Mucosa of rectum (tissue), 2 donors: ENCODE measurements around the gene LITAFD.
"Not testable (repeated sequence)": the region's sequence is repeated elsewhere in the genome, so short reads cannot be mapped to it uniquely, and the experiment has no call there.

Source experiments
- H3K27ac ChIP-seq, 2 donors: one replicate each; pipeline ENCODE4 v1.7.0; 2013; ENCODE audit warnings: inconsistent platforms in 2 of 2, low read depth in 2 of 2, low read length in 2 of 2
- H3K27me3 ChIP-seq, 2 donors: one replicate each; pipeline ENCODE4 v1.7.0; 2013; ENCODE audit warnings: low read length in 2 of 2; ENCODE audit not compliant: control insufficient read depth in 2 of 2, insufficient read depth in 2 of 2
- H3K36me3 ChIP-seq, 2 donors: one replicate each; pipeline ENCODE4 v1.7.0; 2013; ENCODE audit warnings: low read length in 2 of 2; ENCODE audit not compliant: control insufficient read depth in 2 of 2, insufficient read depth in 2 of 2
- H3K4me1 ChIP-seq, 2 donors: one replicate each; pipeline ENCODE4 v1.7.0; 2013; ENCODE audit warnings: low read length in 2 of 2, mild to moderate bottlenecking in 1 of 2; ENCODE audit not compliant: control insufficient read depth in 2 of 2, insufficient read depth in 2 of 2
- H3K4me3 ChIP-seq, 2 donors: one replicate each; pipeline ENCODE4 v1.7.0; 2013; ENCODE audit warnings: low read length in 2 of 2
- H3K9ac ChIP-seq, 2 donors: one replicate each; pipeline ENCODE4 v1.7.0; 2013; ENCODE audit warnings: low read length in 2 of 2, low read depth in 1 of 2, mild to moderate bottlenecking in 1 of 2
- H3K9me3 ChIP-seq, 2 donors: one replicate each; pipeline ENCODE4 v1.7.0; 2013; ENCODE audit warnings: low read length in 2 of 2; ENCODE audit not compliant: control insufficient read depth in 2 of 2
- donor health status: healthy.
- donor health status: Normal muscosa, but diverticular disease.

LITAFD gene

GRCh38 chr16:8907096-8907495 lies 24.9 kb downstream of the LITAFD start:
- H3K4me1 ChIP-seq, result peaks cover 5 to 27% of the 10 kb centered on the region in 2 donors
- no peak overlapping the region for H3K9ac ChIP-seq
- H3K4me3 ChIP-seq, result no peak overlapping the region
- H3K9me3 ChIP-seq, result no peaks in the 10 kb centered on the region
- H3K27me3 ChIP-seq, result no peaks in the 10 kb centered on the region
- H3K27ac ChIP-seq, result no peak overlapping the region
- peaks cover 81 to 89% of the 10 kb centered on the region in 2 donors for H3K36me3 ChIP-seq

DNA sequence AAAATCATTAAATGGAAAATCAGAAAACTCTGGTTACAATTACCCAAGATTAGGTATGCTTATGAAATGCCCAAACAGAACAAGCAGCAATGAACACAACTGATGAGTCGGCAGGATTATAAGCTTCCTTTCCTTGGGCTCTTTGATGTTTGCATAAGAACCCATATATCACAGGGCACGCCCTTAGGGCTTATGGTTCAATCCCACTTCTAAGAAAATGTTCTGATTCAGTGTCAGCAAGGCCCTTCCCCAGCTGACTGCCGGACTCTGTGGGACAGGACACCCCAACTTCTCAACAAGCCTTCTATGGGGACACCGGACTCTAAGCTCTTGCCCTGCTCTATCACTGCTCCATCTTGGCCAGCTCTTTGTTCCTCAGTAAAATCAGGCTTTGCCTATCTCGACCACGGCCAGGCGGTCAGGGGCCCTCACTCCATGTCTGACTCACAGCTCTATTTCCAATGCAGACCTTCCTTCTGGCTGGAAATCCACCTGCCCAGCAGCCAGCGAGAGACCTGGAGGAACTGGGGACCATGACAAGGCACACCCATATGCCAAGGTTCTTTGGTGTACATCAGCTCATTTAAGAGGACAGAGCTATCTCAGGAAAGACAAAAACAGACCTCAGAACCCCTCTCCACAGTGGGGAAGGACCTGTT lies 26.8 kb downstream of the LITAFD start:
- Histone ChIP-seq H3K9ac (no peak overlapping the region), H3K36me3 (peaks cover 68 to 77% of the 10 kb centered on the region in 2 donors), H3K27ac (no peak overlapping the region), H3K4me3 (no peak overlapping the region), H3K27me3 (no peaks in the 10 kb centered on the region), H3K9me3 (no peaks in the 10 kb centered on the region), H3K4me1 (peaks cover 8 to 36% of the 10 kb centered on the region in 2 donors)

GRCh38 chr16:8910811-8911210 lies 28.7 kb downstream of the LITAFD start:
- Histone ChIP-seq H3K36me3 (peaks cover 68 to 77% of the 10 kb centered on the region in 2 donors), H3K9me3 (no peaks in the 10 kb centered on the region), H3K27ac (peak overlapping the region in 1 of 2 donors; percentile 56), H3K4me1 (peaks cover 8 to 40% of the 10 kb centered on the region in 2 donors), H3K27me3 (no peaks in the 10 kb centered on the region), H3K9ac (no peak overlapping the region), H3K4me3 (no peak overlapping the region)

DNA sequence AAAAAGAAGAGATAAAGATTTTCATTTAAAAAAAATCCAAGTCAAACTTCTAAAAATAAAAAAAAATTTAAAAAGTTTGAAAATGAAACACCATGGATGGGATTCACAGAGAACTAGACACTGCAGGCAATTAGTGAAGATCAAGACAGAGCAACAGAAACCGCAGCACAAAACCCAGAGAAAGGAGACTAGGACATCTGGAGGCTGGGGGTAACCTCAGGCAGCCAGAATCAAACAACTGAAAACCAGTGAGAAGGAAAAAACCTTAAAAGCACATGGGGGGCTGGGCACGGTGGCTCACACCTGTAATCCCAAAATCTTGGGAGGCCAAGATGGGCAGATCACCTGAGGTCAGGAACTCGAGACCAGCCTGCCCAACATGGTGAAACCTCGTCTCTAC lies 30.6 kb downstream of the LITAFD start:
- H3K4me3 ChIP-seq, result no peak overlapping the region
- peaks cover 8 to 40% of the 10 kb centered on the region in 2 donors for H3K4me1 ChIP-seq
- no peak overlapping the region for H3K9ac ChIP-seq
- no peak overlapping the region for H3K27ac ChIP-seq
- H3K27me3 ChIP-seq, result no peaks in the 10 kb centered on the region
- H3K9me3 ChIP-seq, result no peaks in the 10 kb centered on the region
- peaks cover 66 to 71% of the 10 kb centered on the region in 2 donors for H3K36me3 ChIP-seq

DNA sequence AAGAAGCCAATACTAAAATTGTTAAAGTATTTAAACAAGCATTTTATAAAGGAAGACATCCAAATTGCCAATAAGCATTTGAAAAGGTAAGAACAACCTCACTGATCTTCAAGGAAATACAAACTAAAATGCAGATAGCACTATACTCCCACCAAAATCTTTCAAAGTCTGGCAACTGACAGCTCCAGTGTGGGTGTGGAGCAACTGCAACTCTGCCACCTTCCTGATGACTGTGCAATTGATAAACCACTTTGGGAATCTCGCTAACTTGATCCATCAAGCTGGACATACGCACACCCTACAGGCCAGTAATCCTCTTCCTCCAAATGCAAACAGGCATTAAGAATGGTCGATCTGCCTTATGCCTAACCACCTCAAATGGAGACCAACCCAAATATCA lies 31.9 kb downstream of the LITAFD start:
- H3K9ac ChIP-seq, result no peak overlapping the region
- H3K27me3 ChIP-seq, result no peaks in the 10 kb centered on the region
- H3K27ac ChIP-seq, result no peak overlapping the region
- no peaks in the 10 kb centered on the region for H3K9me3 ChIP-seq
- H3K4me3 ChIP-seq, result no peak overlapping the region
- peaks cover 8 to 30% of the 10 kb centered on the region in 2 donors for H3K4me1 ChIP-seq
- H3K36me3 ChIP-seq, result peaks cover 62 to 64% of the 10 kb centered on the region in 2 donors

DNA sequence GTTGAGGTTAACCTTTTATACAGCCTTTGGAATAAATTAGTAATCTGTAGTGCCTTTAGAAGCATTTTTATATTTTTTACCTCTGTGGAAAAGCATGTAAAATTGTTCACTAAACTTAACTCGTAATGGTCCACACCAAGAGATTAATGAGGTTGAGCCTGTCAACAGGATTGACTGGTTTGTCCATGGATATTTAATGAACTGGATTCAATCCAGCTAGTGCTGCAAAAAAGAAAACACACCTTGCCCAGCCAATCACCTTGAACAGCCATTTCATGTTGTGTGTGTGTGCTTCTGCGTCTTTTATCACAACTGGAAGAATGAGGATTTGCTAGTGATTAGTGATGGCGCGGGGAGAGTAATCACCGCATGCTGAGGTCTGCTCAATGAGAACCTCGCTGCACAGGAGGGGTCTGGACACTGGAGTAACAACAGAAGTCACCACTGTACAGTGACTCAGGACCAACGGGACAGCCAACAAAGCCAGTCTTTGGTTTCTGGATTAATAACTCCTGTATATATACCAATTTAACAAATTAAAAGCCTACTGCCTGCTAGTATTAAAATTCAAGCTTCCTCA lies 33.7 kb downstream of the LITAFD start:
- Histone ChIP-seq H3K9me3 (no peaks in the 10 kb centered on the region), H3K27ac (no peak overlapping the region), H3K9ac (no peak overlapping the region), H3K4me1 (peaks cover 8 to 29% of the 10 kb centered on the region in 2 donors), H3K27me3 (no peaks in the 10 kb centered on the region), H3K4me3 (no peak overlapping the region), H3K36me3 (peaks cover 67% of the 10 kb centered on the region in 2 donors)

DNA sequence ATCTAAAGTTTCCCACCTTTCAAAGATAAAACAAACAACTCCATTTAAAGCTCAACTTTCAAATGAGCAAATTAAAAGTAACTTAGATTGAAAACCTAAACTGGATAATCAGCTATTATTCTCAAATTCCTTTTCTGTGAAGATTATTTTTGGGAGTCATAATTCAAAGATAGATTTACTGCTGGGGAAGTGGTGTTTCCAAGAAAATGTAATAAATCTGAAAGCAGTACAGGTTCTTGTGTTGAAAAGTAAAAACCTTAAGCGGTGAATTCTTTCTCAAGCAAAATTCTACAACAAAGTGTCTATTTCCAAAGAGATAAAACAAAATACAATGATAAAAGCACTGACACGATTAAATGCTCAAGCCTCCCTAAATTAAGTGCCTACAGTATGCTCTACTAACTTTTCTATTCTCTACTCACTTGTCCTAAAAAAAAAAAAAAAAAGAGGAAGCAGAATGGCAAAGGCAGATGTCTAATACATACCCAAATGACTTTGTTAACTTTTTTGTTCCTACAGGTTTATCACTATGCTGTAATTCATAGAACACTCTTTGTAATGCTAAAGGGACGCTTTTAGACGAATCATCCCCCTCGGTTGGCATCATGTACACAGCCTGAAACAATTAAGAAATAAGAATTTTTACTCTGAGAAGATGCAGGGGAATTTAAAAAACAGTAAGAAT lies 34.5 kb downstream of the LITAFD start:
- Histone ChIP-seq H3K9me3 (no peaks in the 10 kb centered on the region), H3K27ac (no peak overlapping the region), H3K36me3 (peaks cover 66 to 68% of the 10 kb centered on the region in 2 donors), H3K27me3 (no peaks in the 10 kb centered on the region), H3K9ac (no peak overlapping the region), H3K4me3 (no peak overlapping the region), H3K4me1 (peaks cover 4 to 20% of the 10 kb centered on the region in 2 donors)

GRCh38 chr16:8917336-8917735 lies 35.2 kb downstream of the LITAFD start:
- not testable (repeated sequence) for H3K4me3 ChIP-seq, H3K9ac ChIP-seq, H3K27me3 ChIP-seq, H3K27ac ChIP-seq, H3K9me3 ChIP-seq
- peaks cover 70 to 71% of the 10 kb centered on the region in 2 donors for H3K36me3 ChIP-seq
- peaks cover 2 to 14% of the 10 kb centered on the region in 2 donors for H3K4me1 ChIP-seq

- Histone ChIP-seq H3K27ac (no peak overlapping the region), H3K36me3 (peaks cover 74 to 75% of the 10 kb centered on the region in 2 donors), H3K4me3 (no peak overlapping the region), H3K27me3 (no peaks in the 10 kb centered on the region), H3K9me3 (no peaks in the 10 kb centered on the region), H3K9ac (no peak overlapping the region), H3K4me1 (peaks cover 4 to 16% of the 10 kb centered on the region in 2 donors)
These were observed 37.2 kb downstream of the LITAFD start for GRCh38 chr16:8919089-8919933.
